K562 (cell line): ENCODE results near the gene NEURL2. TPM values are rescaled to one million over a fixed set of nuclear protein-coding genes. Genes with fewer than 3 reads are reported as not detected.

ENCODE experiments used
- ATAC-seq: fragments of 200-7000 bp; cut with Tn5 transposase; 3 replicates; pipeline ENCODE4 v1.9.1; 2020; ENCODE audit warnings: moderate library complexity
- BruUV-seq: library from RNA; stranded (reverse); fragments of 400-500 nt; replicated peaks from 2 replicates; lab custom pipeline; 2021; lab: Mats Ljungman, UMichigan
- CTCF ChIA-PET: fragments of 300-600 bp; formaldehyde crosslinking; extraction: SDS; loops from one replicate; lab custom pipeline; 2021; ENCODE audit warnings: low intra/inter-chr PET ratio; lab: Yijun Ruan, JAX
- POLR2A ChIA-PET: fragments of 300-600, 350-650 bp; sonication (Branson Sonifier 250); formaldehyde crosslinking; extraction: SDS; loops from one replicate; lab custom pipeline; 2021; ENCODE audit warnings: antibody characterized with exemption, inconsistent platforms; lab: Yijun Ruan, JAX
- DNase-seq, 4 experiments: peaks; one replicate each; pipeline versions ENCODE4 v3.0.0 to v3.0.0-alpha.2; 2011 to 2018; ENCODE audit warnings: low spot score in 3 of 4, mixed read lengths in 3 of 4; ENCODE audit errors: extremely low read depth in 1 of 4
- FAIRE-seq: peaks from 2 replicates; lab custom pipeline; 2011; peaks lifted over from hg19 to GRCh38; lab: Jason Lieb, UNC
- H2AFZ ChIP-seq: 2 replicates; pipeline ENCODE4 v1.6.0; 2011; ENCODE audit warnings: low read depth, low read length, control low read depth, inconsistent platforms
- H3K27ac ChIP-seq: fragments of 200-600 bp; 3 replicates; pipeline ENCODE4 v1.8.0; 2011; ENCODE audit warnings: low read depth, mild to moderate bottlenecking, control low read depth, inconsistent platforms, low read length, moderate library complexity, mixed read lengths; ENCODE audit errors: extremely low read depth
- H3K27me3 ChIP-seq, 2 experiments: fragments of 300-600 bp in 1 of 2; 2 replicates in 1 of 2; 3 replicates in 1 of 2; pipeline versions ENCODE4 v1.6.0 to v1.8.0; 2011; ENCODE audit warnings: inconsistent platforms in 2 of 2, low read length in 2 of 2, mild to moderate bottlenecking in 1 of 2, mixed read lengths in 1 of 2, moderate library complexity in 1 of 2; ENCODE audit not compliant: control insufficient read depth in 2 of 2, insufficient read depth in 2 of 2
- H3K36me3 ChIP-seq: fragments of 300-600 bp; 3 replicates; pipeline ENCODE4 v1.8.0; 2011; ENCODE audit warnings: mild to moderate bottlenecking, low read length, inconsistent platforms; ENCODE audit not compliant: control insufficient read depth, insufficient read depth
- H3K4me1 ChIP-seq, 2 experiments: fragments of 200-600 bp in 1 of 2; replicated peaks in 1 of 2; 2 replicates in 1 of 2; 3 replicates in 1 of 2; pipeline versions ENCODE4 v1.5.1 to v1.8.0; 2011; ENCODE audit warnings: inconsistent platforms in 2 of 2, low read length in 2 of 2, mild to moderate bottlenecking in 1 of 2, mixed read lengths in 1 of 2, moderate library complexity in 1 of 2; ENCODE audit not compliant: control insufficient read depth in 2 of 2, insufficient read depth in 2 of 2
- H3K4me2 ChIP-seq: 2 replicates; pipeline ENCODE4 v1.6.1; 2011; ENCODE audit warnings: low read length, control low read depth, inconsistent platforms, mixed read lengths; ENCODE audit not compliant: insufficient read depth
- H3K4me3 ChIP-seq: fragments of 200-600 bp; sonication (generic), shearing (Covaris generic); 2 replicates; pipeline ENCODE4 v1.5.1; 2016; ENCODE audit warnings: control low read depth, inconsistent platforms
- H3K79me2 ChIP-seq: fragments of 200-600 bp; 3 replicates; pipeline ENCODE4 v1.8.0; 2011; ENCODE audit warnings: low read length, inconsistent platforms; ENCODE audit not compliant: control insufficient read depth, insufficient read depth
- H3K9ac ChIP-seq, 2 experiments: 2 replicates each; pipeline versions ENCODE4 v1.6.0 to v1.6.1; 2011; ENCODE audit warnings: low read depth in 2 of 2, low read length in 2 of 2, control low read depth in 1 of 2, inconsistent platforms in 1 of 2, mild to moderate bottlenecking in 1 of 2, mixed read lengths in 1 of 2; ENCODE audit not compliant: insufficient read depth in 1 of 2
- H3K9me1 ChIP-seq: one replicate; pipeline ENCODE4 v1.6.0; 2011; ENCODE audit warnings: inconsistent platforms, mild to moderate bottlenecking, low read length, moderate library complexity; ENCODE audit not compliant: control insufficient read depth, insufficient read depth
- H3K9me3 ChIP-seq: replicated peaks from 2 replicates; pipeline ENCODE4 v1.5.1; 2011; ENCODE audit warnings: low read depth, low read length, inconsistent platforms; ENCODE audit not compliant: control insufficient read depth, insufficient read depth
- H4K20me1 ChIP-seq: replicated peaks from 2 replicates; pipeline ENCODE4 v1.6.1; 2011; ENCODE audit warnings: low read length, inconsistent platforms, mixed read lengths; ENCODE audit not compliant: control insufficient read depth, insufficient read depth
- FIP1L1 ChIP-seq: fragments of 200-400 bp; formaldehyde crosslinking; IDR thresholded peaks from 2 replicates; pipeline ENCODE4 v1.6.1; 2018; ENCODE audit warnings: mild to moderate bottlenecking, low read depth, low read length; ENCODE audit not compliant: poor library complexity, severe bottlenecking
- NCOA6 ChIP-seq: fragments of 450-650 bp; IDR thresholded peaks from 2 replicates; pipeline ENCODE4 v1.6.1; 2017; ENCODE audit warnings: mild to moderate bottlenecking
- POLR3A ChIP-seq: IDR thresholded peaks from 2 replicates; pipeline ENCODE4 v1.6.1; 2011; ENCODE audit warnings: borderline replicate concordance, mild to moderate bottlenecking, moderate library complexity; ENCODE audit not compliant: insufficient read length, insufficient read depth; ENCODE audit errors: extremely low read depth
- RBFOX2 ChIP-seq: fragments of 200-400 bp; formaldehyde crosslinking; IDR thresholded peaks from 2 replicates; pipeline ENCODE4 v1.6.1; 2017; ENCODE audit warnings: low read depth, mild to moderate bottlenecking, low read length, moderate library complexity
- ZBTB7A ChIP-seq: IDR thresholded peaks from 2 replicates; pipeline ENCODE4 v1.6.1; 2011; ENCODE audit warnings: low read depth, mild to moderate bottlenecking, low read length, moderate library complexity, borderline replicate concordance; ENCODE audit not compliant: control insufficient read depth
- ZNF584 ChIP-seq: fragments of 200-800 bp; sonication (Bioruptor generic); IDR thresholded peaks from 2 replicates; pipeline ENCODE4 v1.6.1; 2016; ENCODE audit warnings: low read depth, mild to moderate bottlenecking, missing genetic modification characterization, missing compliant biosample characterization
- WGBS: fragments of 100-300 bp; shearing (Covaris generic); methylation state at CpG from one replicate; pipeline ENCODE4 v1.1.6; 2016; ENCODE audit warnings: low coverage, mixed read lengths; ENCODE audit not compliant: insufficient coverage; ENCODE audit errors: missing lambda C conversion rate; 5-methylcytosine and 5-hydroxymethylcytosine counted together
- in situ Hi-C: fragments of 300-500 bp; cut with MboI; formaldehyde crosslinking; loops from 4 replicates; pipeline ENCODE4 v1.15.0; 2018; ENCODE audit warnings: inconsistent platforms, mixed read lengths
- intact Hi-C: fragments of 100-400 bp; cut with micrococcal nuclease; formaldehyde crosslinking; loops from 2 replicates; pipeline ENCODE4 v1.14.2; 2022
- polyA plus RNA-seq, 8 experiments: library from polyadenylated mRNA; depleted of rRNA in 4 of 8; stranded (reverse) in 5 of 8; unstranded in 3 of 8; fragments of >200 nt; fragmentation: Nextera tagmentation in 2 of 8; fragmentation: Illumina TruSeq in 1 of 8; extraction: Ambion mirVana in 2 of 8; extraction: Trizol in 1 of 8; gene quantifications; 2 replicates each; pipeline versions ENCODE4 v1.2.1 to v1.2.3, GENCODE V29; 2011 to 2014; ENCODE audit warnings: inconsistent platforms in 1 of 8, missing spikeins in 1 of 8
- total RNA-seq, 7 experiments: library from RNA; depleted of rRNA in 6 of 7; stranded (reverse); fragments of >200 nt in 6 of 7; fragmentation: Illumina TruSeq in 2 of 7; extraction: Trizol in 2 of 7; gene quantifications; 2 replicates each; pipeline versions ENCODE4 v1.2.1 to v1.2.3, GENCODE V29; 2011 to 2021; ENCODE audit warnings: low replicate concordance in 1 of 7

Gene NEURL2
- total and polyA plus RNA-seq, 9 of the 15 experiments (the other 6 are each of a cell fraction or from before 2014, with no cell fraction given), result 0.22 to 1.9 (median 0.50) TPM; not detected in 1

- Histone ChIP-seq H2AFZ (no peak overlapping the region), H3K4me1 (peaks cover 28 to 32% of the 10 kb centered on the region in 2 experiments), H4K20me1 (no peaks in the 10 kb centered on the region), H3K4me3 (no peak overlapping the region), H3K27ac (no peak overlapping the region), H3K9me1 (peaks cover 4% of the 10 kb centered on the region), H3K9ac (peak overlapping the region in 1 of 2 experiments; percentile 61; a peak in 1 of 4 replicates), H3K36me3 (peaks cover 36% of the 10 kb centered on the region; the same call in 2 of the 3 replicates), H3K79me2 (peaks cover 32% of the 10 kb centered on the region), H3K9me3 (no peaks in the 10 kb centered on the region), H3K27me3 (no peaks in the 10 kb centered on the region), H3K4me2 (no peak overlapping the region)
- TF ChIP-seq POLR3A (no peak), ZNF584 (CRISPR knock-in tag) (no peak), ZBTB7A (no peak), FIP1L1 (no peak), RBFOX2 (0 out of 2 replicates have a peak, but pooled peaks have one; percentile 9), NCOA6 (no peak)
- ChIA-PET POLR2A (interaction anchor here (0.7 to 2.4 kb wide), 6 partner anchors 10 to 1144 kb away, joined by 3 to 9 read pairs (median 4); partner anchors contain the start of genes CTSA and NEURL2), CTCF (no interaction called here)
- DNase-seq (no peak), ATAC-seq (no peak), FAIRE-seq (no peak)
- in situ Hi-C loops, result no loop called here
- intact Hi-C loops, result loop anchor here (10.0 kb wide), 1 partner anchor 48 kb away; the partner anchor contains the start of gene SNX21
- no TSS peak for BruUV-seq
- 86% methylated on average over 9 of the region's 9 CpGs for WGBS
Measured at GRCh38 chr20:45883100-45883469, 7.9 kb downstream of the NEURL2 start.
